NCI-H748 treated with DMSO at 0.1 percent for 48 hours (cell line): ENCODE results near the gene MED17.

Experiments used
- DNase-seq: peaks from one replicate; lab custom pipeline; 2025; lab: John Stamatoyannopoulos, UW

MED17 gene

DNA sequence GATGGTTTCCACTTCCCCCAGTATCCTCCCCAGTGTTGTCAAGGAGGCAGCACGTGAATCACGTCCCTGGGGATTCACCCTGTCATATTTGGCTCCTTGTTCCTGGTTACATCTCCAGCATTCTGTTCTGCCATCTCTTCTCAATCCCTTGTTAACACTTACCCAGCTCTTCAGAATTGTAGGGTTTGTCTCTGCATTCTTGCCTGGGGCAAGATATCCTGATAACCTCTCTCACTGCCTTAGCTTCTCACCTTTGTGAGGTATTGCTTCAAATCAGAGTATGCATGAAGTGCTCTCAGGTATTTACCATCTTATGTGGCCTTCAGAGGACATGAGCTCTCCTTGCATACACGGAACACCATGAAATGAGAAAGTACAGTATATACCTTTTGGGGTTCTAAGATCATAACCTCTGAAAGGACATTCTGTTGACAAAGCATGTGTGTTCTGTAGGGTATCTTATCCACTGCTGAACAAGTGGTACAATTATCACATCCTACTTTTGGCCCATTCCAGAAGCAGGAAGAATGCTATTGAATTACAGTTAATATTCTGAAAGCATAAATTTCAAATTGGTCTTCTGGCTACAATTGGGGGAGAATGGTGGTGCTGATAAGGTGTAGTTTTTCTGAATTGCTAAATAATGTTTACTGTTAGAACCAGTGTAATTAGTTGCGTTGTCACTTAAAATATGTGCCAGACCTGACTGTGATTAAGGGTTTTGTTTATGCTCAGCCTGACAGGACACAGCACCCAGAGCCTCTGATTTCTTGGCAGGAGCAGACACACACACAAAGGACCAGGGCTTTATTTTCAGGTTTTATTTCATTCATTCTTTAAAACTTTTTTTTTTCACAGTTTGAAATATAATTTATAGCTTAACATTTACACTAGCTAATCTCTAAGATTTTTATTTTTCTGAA, 33.6 kb downstream of the MED17 start:
- DNase-seq = no peak

DNA sequence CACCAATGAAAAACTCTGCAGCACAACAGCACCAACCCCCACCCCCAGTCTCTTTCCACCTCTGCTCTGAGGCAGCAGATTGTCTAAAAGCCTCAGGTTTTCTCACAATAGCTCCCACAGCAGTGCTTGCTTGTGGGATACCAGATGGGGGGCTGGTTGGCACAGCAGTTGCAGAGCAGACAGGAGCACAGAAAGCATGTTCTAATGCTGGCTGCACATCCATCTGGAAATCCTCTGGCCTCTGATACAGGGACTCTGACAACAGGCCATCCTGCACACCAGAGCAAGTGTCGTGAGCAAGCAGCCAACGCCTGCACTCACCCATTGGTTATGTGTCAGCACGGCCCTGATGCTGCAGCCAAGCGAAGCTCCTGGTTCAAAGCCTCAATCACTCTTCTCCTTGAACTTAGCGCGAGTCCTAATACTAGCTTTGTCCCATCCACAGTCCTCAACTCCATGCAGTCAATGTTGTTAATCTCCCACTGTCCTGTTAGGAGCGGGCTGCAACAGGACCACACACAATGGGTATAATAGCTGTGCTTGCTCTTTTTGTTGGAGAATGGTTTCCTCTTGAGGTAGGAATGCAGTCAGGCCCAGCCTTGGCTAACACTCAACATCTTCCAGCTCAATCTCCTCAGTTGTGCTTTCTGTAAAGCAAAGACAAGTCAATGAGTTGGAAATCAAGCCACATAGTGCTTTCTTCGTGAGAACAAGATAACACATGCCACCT, 36.0 kb downstream of the MED17 start:
- no peak for DNase-seq

DNA sequence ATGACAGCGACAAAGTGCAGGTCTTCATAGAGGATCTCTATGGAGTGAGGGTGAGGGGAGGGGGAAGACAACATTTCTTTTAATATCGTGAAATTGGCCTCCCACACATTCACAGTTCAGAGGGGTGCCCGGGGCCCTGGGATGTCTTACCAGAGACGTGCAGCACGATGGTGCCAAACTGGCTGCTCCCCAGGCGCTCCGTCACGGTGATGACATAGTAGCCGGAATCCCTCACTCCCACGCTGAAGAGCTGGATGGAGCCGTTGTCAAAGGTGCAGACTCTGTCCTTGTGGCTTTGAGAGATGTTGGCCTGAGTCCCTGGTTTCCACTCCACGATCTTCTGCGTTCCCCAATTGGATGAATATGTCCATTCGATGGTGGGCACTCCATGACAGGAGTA, 36.8 kb downstream of the MED17 start:
- DNase-seq = no peak

DNA sequence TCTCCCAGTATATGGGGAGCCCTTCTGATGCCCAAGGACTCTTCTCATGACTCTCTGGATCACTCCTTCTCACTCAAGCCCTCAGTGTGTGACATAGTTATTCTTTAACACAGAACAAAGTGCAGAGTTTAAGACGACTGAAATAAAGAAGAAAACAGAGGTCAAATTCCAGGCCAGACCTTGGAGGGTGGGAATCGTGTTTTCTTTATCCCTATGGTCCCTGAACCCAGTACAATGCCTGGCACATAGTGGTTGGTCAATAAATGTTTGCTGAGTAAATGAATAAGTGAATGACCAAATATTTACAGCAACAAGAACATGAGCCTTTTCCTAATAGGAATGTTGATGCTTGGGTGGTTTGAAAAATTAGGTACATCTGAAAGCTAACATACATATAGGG, 37.5 kb downstream of the MED17 start:
- no peak for DNase-seq

DNA sequence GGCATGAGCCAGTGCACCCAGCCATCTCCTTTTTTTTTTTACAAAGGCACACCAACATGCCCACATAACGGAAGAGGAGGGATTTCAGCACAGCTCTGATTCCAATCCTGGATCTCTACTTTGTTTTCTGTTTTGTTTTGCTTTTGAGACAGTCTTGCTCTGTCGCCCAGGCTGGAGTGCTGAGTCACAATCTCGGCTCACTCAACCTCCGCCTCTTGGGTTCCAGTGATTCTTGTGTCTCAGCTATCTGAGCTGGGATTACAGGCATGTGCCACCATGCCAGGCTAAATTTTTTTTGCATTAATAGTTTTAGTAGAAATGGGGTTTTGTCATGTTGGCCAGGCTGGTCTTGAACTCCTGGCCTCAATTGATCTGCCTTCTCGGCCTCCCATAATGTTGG, 38.3 kb downstream of the MED17 start:
- DNase-seq = no peak

DNA sequence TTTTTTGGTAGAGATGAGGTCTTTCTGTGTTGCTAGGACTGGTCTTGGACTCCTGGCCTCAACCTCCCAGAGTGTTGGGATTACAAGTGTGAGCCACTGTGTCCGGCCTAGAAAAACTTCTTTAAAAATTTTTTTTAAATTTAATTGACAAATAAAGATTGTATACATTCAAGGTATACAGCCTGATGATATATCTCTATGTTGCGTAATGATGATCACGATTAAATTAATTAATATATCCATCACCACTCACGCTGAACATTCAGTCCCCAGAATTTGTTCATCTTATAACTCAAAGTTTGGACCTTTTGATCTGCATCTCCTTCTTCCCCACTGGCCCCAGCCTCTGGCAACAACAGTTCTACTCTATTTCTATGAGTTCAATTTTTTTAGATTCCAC, 39.1 kb downstream of the MED17 start:
- no peak for DNase-seq

DNA sequence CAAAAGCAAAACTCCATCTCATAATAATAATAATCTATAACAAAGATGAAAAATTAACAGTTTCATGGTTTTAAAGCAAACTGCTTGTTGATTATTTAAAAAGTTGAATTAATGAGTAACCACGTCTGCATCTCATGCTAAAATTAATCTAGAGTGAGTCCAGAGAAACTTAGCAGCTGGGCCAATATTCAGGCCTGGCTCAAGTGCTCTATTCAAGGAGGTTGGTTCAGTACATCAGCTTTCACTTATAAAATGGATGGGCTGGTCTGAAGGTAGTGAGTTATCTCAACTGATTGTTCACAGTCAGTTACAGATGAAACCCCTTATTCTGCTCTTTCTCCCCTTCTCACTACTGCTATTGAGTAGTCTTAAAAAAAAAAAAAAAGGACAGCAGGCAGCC, 43.3 kb downstream of the MED17 start:
- DNase-seq = no peak

DNA sequence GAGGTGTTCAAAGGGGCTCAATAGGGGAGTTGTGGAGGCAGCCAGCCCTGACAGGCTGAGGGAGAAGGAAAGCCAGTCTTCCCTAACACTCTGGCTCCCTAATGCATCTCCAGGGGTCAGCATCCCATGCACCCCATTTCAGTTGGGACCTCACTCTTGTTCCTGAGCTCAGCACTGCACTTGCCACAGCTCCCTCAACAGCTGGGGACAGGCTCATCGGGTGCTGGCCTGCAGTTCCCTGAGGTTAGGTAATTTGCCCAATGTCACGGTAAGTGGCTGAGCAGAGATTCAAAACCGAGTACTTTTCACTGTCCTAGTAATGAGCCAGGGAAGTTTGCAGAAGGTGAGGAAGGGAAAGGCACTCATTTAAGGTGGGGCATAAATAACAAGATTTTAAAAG, 45.5 kb downstream of the MED17 start:
- DNase-seq = no peak

DNA sequence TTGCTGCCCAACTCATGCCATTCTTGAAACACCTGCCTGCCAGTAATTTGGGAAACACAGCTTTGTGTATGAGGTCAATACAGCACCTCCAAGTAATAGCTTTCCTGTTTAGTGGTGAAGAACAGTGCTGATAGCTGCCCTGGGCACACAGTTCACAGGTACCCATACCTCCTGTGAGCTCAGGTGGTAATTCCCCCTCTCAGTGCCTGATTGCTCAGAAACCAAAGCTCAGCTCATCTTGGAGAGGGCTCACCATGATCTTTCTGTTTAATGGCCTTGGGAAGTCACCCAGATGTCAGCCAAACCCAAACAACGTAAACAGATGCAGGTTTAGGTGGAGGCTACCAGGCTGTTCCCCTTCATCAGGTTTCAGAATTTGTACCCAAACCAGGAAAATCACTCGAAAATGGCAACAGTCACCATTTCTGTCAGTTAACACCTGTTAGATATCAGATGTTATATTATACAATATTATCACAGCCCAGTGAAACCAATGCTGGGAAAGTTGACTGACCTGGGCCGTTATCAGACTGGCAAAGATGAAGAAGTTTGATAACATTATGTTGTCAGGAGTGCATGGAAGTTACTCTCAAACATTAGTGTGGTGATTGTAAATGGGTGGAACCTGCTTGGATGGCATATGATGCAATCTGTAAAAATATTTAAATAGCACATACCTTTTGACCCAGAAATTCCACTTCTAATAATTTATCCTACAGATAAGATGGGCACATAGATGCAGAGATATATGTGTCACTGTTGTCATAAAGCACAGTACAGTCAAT, 47.5 kb downstream of the MED17 start:
- DNase-seq = no peak

DNA sequence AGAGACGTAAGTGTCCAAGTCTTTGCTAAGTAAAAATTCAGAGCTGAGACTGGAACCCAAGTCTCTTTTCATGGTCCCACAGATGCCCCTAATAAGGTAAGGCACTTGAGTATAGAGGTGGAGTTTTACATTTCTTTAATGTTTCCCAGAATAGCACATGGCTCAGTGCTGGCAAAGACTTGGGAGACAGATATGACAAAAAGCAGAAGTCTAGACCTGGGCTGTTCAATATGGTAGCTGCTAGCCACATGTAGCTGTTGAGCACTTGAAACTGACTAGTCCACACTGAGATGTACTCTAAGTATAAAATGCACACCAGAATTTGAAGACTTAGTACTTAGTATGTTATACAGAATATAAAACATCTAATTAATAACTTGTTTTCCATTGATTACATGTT, 48.7 kb downstream of the MED17 start:
- DNase-seq = no peak

DNA sequence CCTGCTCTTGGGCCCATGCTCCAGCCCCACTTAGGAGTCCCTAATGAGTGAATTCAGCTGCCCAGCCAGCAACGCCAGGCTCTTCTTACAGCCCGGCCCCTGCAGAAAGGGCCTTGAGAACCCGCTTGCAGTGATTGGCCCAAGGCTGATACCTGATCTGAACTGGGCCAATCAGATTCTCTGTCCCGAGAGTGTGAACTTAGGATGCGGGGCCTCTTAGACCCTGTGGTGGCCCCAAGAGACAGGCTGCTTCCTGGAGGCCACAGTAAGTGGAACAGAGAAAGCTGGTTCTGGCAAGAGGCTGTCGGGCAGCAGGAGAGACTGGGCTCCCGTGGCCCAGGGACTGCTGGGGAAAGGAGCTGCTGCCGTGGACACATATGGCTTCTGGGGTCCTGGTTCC, 54.9 kb downstream of the MED17 start:
- DNase-seq = no peak

DNA sequence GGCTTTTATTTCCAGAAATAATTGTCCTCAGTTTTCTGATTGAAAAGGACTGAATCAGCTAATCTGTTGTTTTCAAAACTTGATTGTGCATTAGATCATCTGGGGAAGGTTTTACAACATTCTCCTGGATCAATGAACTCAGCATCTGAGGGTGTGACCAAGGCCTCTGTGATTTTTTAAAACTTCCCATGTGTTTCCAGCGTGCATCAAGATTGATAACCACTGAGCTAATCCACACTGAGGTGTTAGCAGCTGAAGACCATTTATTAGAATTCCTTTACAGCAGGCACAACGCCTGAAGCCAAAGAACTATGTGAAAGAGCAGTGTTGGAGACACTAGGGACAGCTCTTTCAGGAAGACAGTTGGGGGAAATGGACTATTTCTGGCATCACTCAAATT, 56.1 kb downstream of the MED17 start:
- no peak for DNase-seq

DNA sequence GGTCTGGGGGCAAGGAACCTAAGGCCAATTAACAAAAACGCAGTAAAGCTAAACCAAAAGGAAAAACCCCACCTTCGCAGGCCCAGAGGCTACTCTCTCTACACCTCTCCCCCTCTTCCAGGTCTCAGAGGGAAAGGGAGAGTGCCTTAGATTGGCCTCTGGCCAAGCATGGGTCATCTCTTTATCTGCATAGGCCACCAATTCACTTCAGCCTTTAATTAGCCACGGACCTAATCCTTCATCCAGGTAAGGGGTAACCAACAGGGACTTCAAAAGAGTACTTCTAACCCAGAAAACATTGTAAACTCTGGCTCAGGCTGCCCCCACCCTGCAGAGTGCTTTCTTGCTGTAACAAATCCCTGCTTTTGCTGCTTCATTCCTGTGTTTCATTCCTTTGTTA, 56.9 kb downstream of the MED17 start:
- no peak for DNase-seq

DNA sequence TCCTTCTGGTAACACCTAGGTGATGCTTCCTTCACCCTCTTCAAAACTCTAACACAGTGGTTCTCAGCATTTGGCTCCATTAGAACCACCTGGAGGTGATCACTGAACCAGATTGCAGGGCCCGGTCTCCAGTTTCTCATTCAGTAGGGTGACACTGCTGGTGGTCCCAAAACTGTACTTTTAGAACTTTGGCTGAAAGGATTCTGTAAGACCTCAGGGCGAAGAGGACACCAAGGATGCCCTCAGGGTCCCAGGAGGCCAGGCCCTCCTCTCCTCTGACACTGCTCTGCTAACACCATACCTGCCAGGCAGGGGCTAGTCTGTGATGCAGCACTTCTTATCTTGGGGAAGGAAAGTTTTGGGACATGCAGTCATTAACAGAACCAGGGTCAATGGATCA, 57.4 kb downstream of the MED17 start:
- DNase-seq = no peak

DNA sequence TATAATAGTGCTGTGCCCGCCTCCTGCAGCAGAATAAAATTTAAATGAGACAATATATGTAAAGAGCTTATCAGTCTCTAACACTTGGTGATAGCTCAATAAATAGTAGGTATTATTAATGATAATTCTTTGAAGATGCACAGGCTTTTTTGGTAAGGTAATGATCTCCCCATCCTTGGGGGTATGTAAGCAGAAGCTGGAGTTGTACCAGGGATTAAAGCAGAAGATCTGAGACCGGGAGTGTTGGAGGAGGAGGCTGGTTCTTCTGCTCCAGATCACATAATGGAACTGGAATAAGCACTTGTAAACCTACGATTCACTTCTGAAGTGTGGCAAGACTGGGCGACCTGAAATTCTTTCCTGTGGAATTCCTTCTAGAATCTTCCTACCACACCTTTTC, 58.0 kb downstream of the MED17 start:
- DNase-seq = no peak

DNA sequence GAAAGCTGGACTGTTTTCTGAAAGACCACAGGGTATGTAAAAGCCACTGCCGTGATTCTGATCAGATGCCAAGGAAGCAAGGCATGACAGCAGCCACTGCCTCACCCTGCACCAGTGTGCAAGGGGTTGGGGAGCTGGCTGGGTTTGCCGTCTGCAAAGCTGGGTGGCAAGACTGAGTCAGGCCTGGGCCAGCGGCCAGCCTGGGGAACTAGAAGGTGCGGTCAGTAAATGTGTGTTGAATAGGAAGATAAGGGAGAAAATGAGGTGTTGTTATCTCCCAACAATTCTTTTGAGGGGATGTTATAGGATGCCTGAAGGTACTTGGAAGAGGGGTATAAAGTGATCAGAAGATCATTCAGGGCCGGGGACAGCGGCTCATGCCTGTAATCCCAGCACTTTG, 58.4 kb downstream of the MED17 start:
- no peak for DNase-seq

DNA sequence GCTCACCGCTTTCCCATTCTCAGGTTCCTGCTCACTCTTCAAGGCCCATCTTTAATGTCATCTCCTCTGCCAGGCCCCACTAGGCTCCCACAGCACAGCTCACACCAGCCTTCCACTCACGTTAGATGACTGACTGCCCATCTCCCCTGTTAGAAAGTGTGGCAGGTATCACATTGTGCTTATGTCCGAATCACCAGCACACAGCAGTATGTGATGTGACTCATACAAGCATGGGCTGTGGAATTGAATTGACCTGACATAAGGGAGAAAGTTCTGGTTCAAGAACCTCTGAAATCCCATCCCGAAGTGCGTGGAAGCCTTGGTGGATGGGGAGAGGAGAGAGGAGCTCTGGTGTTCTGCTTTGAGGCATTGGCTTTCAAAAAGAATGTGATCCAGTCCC, 59.8 kb downstream of the MED17 start:
- DNase-seq = no peak

DNA sequence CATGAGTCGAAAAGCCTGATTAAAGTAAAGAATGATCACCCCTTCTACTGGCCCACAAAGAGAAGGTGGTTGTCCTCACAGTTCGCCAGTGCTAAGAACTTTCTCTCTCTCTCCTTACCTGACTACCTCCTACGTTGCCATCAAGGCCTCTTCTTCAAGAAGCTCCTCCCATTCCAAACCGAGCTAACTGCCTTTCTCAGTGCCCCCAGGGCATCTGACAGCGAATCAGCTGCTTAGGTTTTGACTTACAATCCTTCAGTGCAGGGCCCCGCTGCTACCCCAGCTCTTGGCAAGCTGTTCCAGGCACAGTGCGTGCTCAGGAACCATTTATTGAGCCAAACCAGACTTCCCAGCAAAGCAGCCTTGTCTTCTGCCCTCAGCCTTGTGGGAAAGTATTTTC, 60.5 kb downstream of the MED17 start:
- no peak for DNase-seq

DNA sequence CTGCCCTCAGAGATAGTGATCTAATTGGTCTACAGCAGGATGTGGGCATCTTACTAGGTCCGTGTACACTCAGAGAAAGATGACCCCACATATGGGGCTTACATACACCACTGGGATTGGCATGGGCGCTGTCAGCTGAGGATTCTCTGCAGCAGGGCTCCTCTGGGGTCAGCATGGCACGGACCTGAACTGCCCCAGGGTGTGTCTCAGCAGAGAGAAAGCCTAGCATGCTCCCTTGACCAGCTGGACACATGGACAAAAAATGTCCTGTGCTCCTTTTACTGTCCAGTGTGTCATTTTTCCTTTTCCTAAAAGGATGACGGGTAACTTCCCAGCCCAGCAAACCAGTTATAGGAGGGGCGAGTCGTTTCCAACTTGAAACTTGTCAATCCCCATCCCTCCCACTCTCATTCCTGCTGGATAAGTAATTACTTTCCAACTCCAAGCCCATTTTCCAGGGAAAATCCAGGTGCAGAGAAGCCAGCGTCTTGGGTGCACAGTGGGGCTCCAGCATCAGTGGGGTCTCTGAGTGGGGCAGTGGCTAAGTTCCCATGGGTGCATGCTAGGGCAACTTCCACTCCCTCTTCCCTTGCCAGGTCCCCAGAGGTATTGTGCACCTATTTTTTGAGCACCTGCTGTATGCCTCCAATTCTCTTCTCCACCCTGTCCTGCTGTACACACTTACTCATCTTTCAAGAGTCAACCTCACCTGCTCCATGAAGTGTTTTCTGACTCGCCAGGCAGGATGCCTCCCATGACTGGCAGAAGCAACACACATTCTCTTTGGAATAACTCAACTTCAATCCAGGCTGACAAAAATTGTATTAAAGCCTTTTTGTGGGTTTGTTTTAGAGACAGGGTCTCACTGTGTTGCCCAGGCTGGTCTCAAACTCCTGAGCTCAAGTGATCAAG, 61.4 kb downstream of the MED17 start:
- no peak for DNase-seq

DNA sequence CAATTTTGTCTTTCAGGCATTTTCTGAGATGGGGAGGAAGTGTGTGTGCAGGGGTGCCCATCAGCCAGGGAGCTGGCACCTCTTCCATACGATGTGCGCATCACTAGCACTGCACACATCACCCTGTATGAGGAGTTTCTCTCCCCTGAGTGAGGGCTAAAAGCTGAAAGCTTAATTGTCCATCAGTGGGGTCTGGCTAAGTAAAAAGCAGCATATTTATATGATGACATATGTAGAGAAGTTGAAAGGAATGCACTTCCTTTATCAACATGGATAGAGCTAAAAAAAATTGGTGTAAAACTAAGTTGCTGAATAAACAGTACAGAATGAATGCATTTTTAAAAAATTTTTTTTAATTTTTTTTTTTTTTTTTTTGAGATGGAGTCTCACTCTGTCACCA, 62.3 kb downstream of the MED17 start:
- no peak for DNase-seq

DNA sequence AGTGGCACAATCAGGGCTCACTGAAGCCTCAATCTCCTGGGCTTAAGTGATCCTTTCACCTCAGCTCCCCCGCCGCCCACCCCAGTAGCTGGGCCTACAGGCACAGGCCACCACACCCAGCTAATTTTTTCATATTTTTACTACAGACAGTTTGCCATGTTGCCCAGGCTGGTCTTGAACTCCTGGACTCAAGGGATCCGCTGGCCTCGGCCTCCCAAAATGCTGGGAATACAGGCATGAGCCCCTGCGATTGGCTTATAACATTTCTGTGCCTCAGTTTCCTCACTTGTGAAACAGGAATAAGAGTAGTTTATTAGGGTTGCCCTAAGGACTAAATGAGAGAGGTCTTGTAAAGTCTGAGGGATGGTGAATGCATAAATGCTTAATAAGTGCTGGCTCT, 65.1 kb downstream of the MED17 start:
- no peak for DNase-seq
